HG02884 (cell line): ENCODE data around the gene AKAP1.

ENCODE experiments used
- ATAC-seq: cut with Tn5 transposase; IDR thresholded peaks from one replicate; pipeline ENCODE4 v1.9.1; 2021; ENCODE audit warnings: mild to moderate bottlenecking, moderate library complexity; ENCODE audit not compliant: unreplicated experiment

AKAP1 gene

GRCh38 chr17:57124053-57124452 is 39.0 kb downstream of the AKAP1 start:
- no peak for ATAC-seq

GRCh38 chr17:57125406-57125805 is 40.4 kb downstream of the AKAP1 start:
- ATAC-seq, result no peak

GRCh38 chr17:57125866-57126265 is 40.8 kb downstream of the AKAP1 start:
- no peak for ATAC-seq

DNA sequence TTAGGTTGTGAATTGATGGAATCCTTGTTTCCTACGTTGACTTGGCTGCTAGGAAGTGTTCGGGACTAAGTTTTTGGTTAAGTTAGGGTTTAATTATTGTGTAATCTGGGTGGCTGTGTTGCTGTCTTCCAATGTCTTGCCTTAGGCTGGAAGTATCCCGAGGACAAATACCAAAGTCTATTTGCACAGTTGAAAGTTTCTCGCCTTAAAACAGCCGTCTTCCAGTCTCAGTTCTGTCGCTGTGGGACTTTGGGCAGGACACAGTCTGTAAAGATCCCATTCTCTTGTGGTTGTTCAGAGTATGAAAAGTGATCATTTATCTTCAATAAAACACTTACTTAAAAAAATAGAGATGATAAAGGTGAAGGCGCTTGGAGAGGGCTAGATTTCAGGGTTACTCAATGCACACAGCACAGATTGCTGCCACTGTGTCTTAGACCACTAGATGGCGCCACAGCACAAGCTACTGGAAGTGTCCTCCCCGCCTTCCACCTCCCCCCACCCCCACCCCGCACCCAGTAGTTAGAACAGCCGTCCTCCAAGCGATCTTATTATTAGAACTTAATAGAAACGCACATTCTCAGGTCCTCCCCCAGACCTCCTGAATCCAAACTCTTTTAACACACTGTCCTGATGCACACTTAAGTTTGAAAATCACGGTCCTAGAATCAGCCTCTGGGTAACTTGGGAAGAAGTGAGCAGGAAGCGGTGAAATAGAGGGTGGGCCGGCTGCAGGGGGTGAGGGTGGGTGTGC is 45.8 kb downstream of the AKAP1 start:
- no peak for ATAC-seq

GRCh38 chr17:57132663-57133062 is 47.6 kb downstream of the AKAP1 start:
- no peak for ATAC-seq

GRCh38 chr17:57133486-57133885 is 48.4 kb downstream of the AKAP1 start:
- no peak for ATAC-seq

- ATAC-seq, result no peak
These were observed 50.2 kb downstream of the AKAP1 start for GRCh38 chr17:57135026-57135788.

GRCh38 chr17:57135789-57136291 is 50.8 kb downstream of the AKAP1 start:
- ATAC-seq, result no peak

- ATAC-seq, result no peak
These were observed 51.3 kb downstream of the AKAP1 start for GRCh38 chr17:57136355-57136754.

DNA sequence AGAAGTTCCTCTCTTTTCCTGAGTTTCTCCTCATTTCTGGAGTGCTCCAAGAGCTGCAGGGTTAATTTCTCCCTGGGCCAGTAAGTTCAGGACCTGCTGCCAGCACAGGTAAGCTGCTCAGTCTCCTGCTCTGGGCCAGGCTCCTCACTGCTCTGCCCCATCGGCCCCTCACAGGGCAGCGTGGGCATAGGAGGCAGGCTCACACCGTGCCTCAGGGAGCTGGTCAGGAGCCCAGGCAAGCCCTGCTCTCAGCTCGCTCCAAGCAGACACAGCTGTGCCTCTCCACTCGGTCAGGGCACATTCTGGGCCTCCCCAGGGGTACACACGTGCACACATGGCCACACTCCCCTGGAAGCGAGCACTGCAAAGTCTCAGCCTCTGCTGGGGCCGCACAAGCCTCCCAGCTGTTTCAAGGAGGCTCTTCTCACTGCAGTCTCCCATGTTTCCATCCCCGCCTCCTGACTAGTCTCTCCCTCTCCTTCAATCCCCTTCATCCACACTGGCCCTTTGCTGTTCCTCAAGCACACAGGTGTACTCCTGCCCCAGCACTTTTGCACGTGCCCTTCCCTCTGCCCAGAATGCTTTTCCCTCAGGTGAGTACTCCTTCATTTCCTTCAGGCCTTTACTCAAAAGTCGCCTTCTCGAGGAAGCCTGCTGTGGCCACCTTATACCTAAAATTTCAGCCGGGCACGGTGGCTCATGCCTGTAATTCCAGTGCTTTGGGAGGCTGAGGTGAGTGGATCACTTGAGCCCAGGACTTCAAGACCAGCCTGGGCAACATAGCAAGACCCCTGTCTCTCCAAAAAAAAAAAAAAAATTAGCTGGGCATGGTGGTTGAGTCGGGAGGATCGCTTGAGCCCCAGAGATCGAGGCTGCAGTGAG is 53.2 kb downstream of the AKAP1 start:
- ATAC-seq, result no peak

GRCh38 chr17:57138956-57139576 is 54.0 kb downstream of the AKAP1 start:
- ATAC-seq, result no peak

GRCh38 chr17:57140316-57140715 is 55.3 kb downstream of the AKAP1 start:
- ATAC-seq, result no peak

GRCh38 chr17:57142925-57143324 is 57.9 kb downstream of the AKAP1 start:
- ATAC-seq, result no peak

DNA sequence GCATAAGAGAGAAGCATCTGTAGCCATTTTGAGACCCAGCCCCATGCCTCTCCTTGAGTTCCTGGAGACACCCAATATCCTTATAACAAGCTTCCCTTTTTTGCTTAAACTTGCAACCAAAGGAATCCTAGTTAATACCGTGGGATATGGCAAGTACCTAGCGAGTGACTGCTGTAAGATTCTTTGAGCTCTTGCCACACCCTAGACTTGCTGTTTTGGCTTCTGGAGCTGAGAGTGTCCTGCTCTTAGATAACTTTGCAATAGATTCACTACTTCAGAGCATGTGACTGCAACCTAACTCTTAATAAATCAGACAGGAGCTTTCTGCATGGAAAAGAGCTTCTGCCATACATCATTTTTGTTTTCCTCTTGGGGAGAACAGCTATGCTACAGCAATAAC is 58.3 kb downstream of the AKAP1 start:
- ATAC-seq, result no peak

- ATAC-seq, result no peak
These were observed 58.9 kb downstream of the AKAP1 start for GRCh38 chr17:57143919-57144318.

GRCh38 chr17:57144567-57144966 is 59.5 kb downstream of the AKAP1 start:
- no peak for ATAC-seq

DNA sequence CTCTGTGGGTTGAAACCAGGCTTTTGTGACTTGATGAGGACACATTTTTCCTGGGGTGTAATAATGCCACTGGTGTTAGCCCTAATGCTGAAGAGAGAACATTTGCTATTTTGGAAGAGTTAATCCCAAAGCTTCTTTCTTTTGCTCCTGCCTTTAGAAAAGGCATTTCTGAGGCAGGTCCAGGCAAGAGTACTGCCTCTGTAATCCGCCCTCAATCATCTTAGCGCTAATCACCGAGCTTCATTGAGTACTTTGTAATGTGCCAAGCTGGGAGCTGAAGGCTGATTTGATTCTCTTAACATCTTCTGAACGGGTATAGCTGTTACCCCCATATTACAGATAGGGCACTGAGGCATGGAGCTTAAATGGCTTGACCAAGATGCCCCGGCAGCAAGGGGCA is 60.3 kb downstream of the AKAP1 start:
- no peak for ATAC-seq

- ATAC-seq, result no peak
These were observed 61.2 kb downstream of the AKAP1 start for GRCh38 chr17:57146273-57146672.

DNA sequence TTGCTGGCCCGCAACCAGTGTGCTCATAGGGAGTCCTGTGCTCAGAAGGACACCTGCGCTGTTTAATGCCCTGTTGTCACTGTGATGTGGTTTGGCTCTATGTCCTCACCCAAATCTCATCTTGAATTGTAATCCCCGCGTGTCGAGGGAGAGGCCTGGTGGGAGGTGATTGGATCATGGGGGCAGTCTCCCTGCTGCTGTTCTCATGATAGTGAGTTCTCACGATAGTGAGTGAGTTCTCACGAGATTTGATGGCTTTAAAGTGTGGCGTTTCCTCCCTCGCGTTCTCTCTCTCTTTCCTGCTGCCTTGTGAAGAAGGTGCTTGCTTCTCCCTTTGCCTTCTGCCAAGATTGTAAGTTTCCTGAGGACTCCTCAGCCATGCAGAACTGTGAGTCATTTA is 66.8 kb downstream of the AKAP1 start:
- no peak for ATAC-seq

GRCh38 chr17:57152967-57153528 is 68.0 kb downstream of the AKAP1 start:
- no peak for ATAC-seq
